GM12878 (cell line): Measurements from ENCODE around the gene RNASEL. TPM values are rescaled to one million over a fixed set of nuclear protein-coding genes. Genes with fewer than 3 reads are reported as not detected.

Source experiments
- ATAC-seq: fragments of 200-7000 bp; cut with Tn5 transposase; 3 replicates; pipeline ENCODE4 v1.9.1; 2020; ENCODE audit warnings: mild to moderate bottlenecking, moderate library complexity
- BruUV-seq: library from RNA; stranded (reverse); fragments of 400-500 nt; replicated peaks from 2 replicates; lab custom pipeline; 2021; lab: Mats Ljungman, UMichigan
- CTCF ChIA-PET: fragments of 300-600 bp; sonication (Branson Sonifier 250); formaldehyde crosslinking; extraction: SDS; loops from one replicate; lab custom pipeline; 2021; ENCODE audit warnings: inconsistent platforms; lab: Yijun Ruan, JAX
- POLR2A ChIA-PET: fragments of 350-600 bp; formaldehyde crosslinking; extraction: SDS; loops from one replicate; lab custom pipeline; 2021; ENCODE audit warnings: inconsistent platforms; lab: Charles Lee
- RAD21 ChIA-PET: fragments of 300-600 bp; sonication (Branson Sonifier 250); formaldehyde crosslinking; loops from one replicate; lab custom pipeline; 2023; ENCODE audit warnings: antibody characterized with exemption; ENCODE audit not compliant: unreplicated experiment; lab: Charles Lee
- SMC1A ChIA-PET: fragments of 300-600 bp; sonication (Branson Sonifier 250); formaldehyde crosslinking; loops from one replicate; lab custom pipeline; 2023; ENCODE audit not compliant: unreplicated experiment, uncharacterized antibody; lab: Charles Lee
- DNase-seq: peaks from one replicate; pipeline ENCODE4 v3.0.0-alpha.2; 2011; ENCODE audit warnings: low read depth, low spot score
- FAIRE-seq: peaks from 3 replicates; lab custom pipeline; 2011; peaks lifted over from hg19 to GRCh38; lab: Jason Lieb, UNC
- H2AFZ ChIP-seq: 2 replicates; pipeline ENCODE4 v1.6.0; 2011; ENCODE audit warnings: low read depth, low read length, control low read depth; ENCODE audit not compliant: control insufficient read depth
- H3K27ac ChIP-seq: 2 replicates; pipeline ENCODE4 v1.5.1; 2011; ENCODE audit warnings: control low read depth; ENCODE audit not compliant: control insufficient read depth, insufficient read depth
- H3K27me3 ChIP-seq, 2 experiments: replicated peaks in 1 of 2; 2 replicates each; pipeline versions ENCODE4 v1.6.0 to v1.6.1; 2011; ENCODE audit warnings: low read length in 1 of 2; ENCODE audit not compliant: control insufficient read depth in 2 of 2, insufficient read depth in 2 of 2
- H3K36me3 ChIP-seq, 2 experiments: 2 replicates each; pipeline ENCODE4 v1.5.1; 2011; ENCODE audit warnings: low read length in 1 of 2; ENCODE audit not compliant: control insufficient read depth in 2 of 2, insufficient read depth in 2 of 2
- H3K4me1 ChIP-seq: 2 replicates; pipeline ENCODE4 v1.6.1; 2011; ENCODE audit warnings: mild to moderate bottlenecking, low read length, moderate library complexity, mixed read lengths; ENCODE audit not compliant: control insufficient read depth, insufficient read depth
- H3K4me2 ChIP-seq: 2 replicates; pipeline ENCODE4 v1.6.0; 2011; ENCODE audit warnings: control low read depth; ENCODE audit not compliant: control insufficient read depth, insufficient read depth
- H3K4me3 ChIP-seq: fragments of 200-600 bp; sonication (generic); 2 replicates; pipeline ENCODE4 v1.5.1; 2016
- H3K79me2 ChIP-seq: 2 replicates; pipeline ENCODE4 v1.6.0; 2011; ENCODE audit warnings: low read length; ENCODE audit not compliant: control insufficient read depth, insufficient read depth
- H3K9ac ChIP-seq: 2 replicates; pipeline ENCODE4 v1.8.0; 2011; ENCODE audit warnings: low read length, control low read depth, mixed read lengths; ENCODE audit not compliant: control insufficient read depth, insufficient read depth
- H3K9me3 ChIP-seq: replicated peaks from 3 replicates; pipeline ENCODE4 v1.5.1; 2011; ENCODE audit warnings: mild to moderate bottlenecking, low read length; ENCODE audit not compliant: control insufficient read depth, insufficient read depth
- H4K20me1 ChIP-seq: 2 replicates; pipeline ENCODE4 v1.6.0; 2011; ENCODE audit not compliant: control insufficient read depth, insufficient read depth
- ASH2L ChIP-seq: fragments of 300-600, 200-600 bp; sonication (generic); IDR thresholded peaks from 2 replicates; pipeline ENCODE4 v1.6.1; 2017; ENCODE audit warnings: low read depth, mild to moderate bottlenecking, borderline replicate concordance
- ATF7 ChIP-seq: fragments of 450-650 bp; IDR thresholded peaks from 2 replicates; pipeline ENCODE4 v1.6.1; 2016; ENCODE audit warnings: low read depth, mild to moderate bottlenecking
- BCL11A ChIP-seq: IDR thresholded peaks from 2 replicates; pipeline ENCODE4 v1.6.1; 2011; ENCODE audit warnings: low read depth, low read length
- EP300 ChIP-seq, 2 experiments: fragments of 150-350 bp in 1 of 2; IDR thresholded peaks; 2 replicates each; pipeline ENCODE4 v1.6.1; 2011 to 2012; ENCODE audit warnings: low read depth in 2 of 2, low read length in 2 of 2, borderline replicate concordance in 1 of 2, improper control_type of control experiment in 1 of 2, inconsistent platforms in 1 of 2; ENCODE audit not compliant: control insufficient read depth in 1 of 2
- FOS ChIP-seq: IDR thresholded peaks from 3 replicates; pipeline ENCODE4 v1.6.1; 2011; ENCODE audit warnings: borderline replicate concordance; ENCODE audit not compliant: insufficient read length; ENCODE audit errors: extremely low read depth
- GATAD2B ChIP-seq: fragments of 450-650 bp; conservative IDR thresholded peaks from 2 replicates; pipeline ENCODE4 v1.6.1; 2017; ENCODE audit warnings: low read depth, mild to moderate bottlenecking, moderate library complexity
- IKZF2 ChIP-seq, 2 experiments: fragments of 450-650 bp; IDR thresholded peaks; 2 replicates each; pipeline ENCODE4 v1.6.1; 2017; ENCODE audit warnings: mild to moderate bottlenecking in 2 of 2, moderate library complexity in 2 of 2
- LARP7 ChIP-seq: fragments of 450-650 bp; IDR thresholded peaks from 2 replicates; pipeline ENCODE4 v1.6.1; 2017; ENCODE audit warnings: mild to moderate bottlenecking
- PML ChIP-seq: IDR thresholded peaks from 2 replicates; pipeline ENCODE4 v1.6.1; 2012; ENCODE audit warnings: low read length, inconsistent platforms
- SPI1 ChIP-seq: IDR thresholded peaks from 2 replicates; pipeline ENCODE4 v1.6.1; 2011; ENCODE audit warnings: low read depth, mild to moderate bottlenecking, low read length, moderate library complexity, borderline replicate concordance; ENCODE audit not compliant: insufficient read depth
- STAT3 ChIP-seq: IDR thresholded peaks from 2 replicates; pipeline ENCODE4 v1.6.1; 2011; ENCODE audit warnings: low read depth, low read length, improper control_type of control experiment
- ZNF622 ChIP-seq: fragments of 450-650 bp; IDR thresholded peaks from 2 replicates; pipeline ENCODE4 v1.6.1; 2017; ENCODE audit warnings: mild to moderate bottlenecking, inconsistent platforms
- WGBS: methylation state at CpG from one replicate; pipeline ENCODE4 v1.1.6; 2016; ENCODE audit warnings: low lambda C conversion rate; ENCODE audit not compliant: insufficient replicate concordance, insufficient coverage; ENCODE audit errors: missing lambda C conversion rate; 5-methylcytosine and 5-hydroxymethylcytosine counted together
- in situ Hi-C: fragments of 300-500 bp; cut with MboI; formaldehyde crosslinking; loops from 9 replicates; pipeline ENCODE4 v1.14.3; 2018; ENCODE audit warnings: mixed read lengths
- intact Hi-C: fragments of 100-400 bp; cut with micrococcal nuclease; formaldehyde crosslinking; loops from one replicate; pipeline ENCODE4 v1.14.2; 2022; ENCODE audit not compliant: unreplicated experiment
- polyA plus RNA-seq, 11 experiments: library from polyadenylated mRNA; depleted of rRNA in 4 of 11; unstranded in 6 of 11; stranded (reverse) in 5 of 11; fragments of >200 nt; fragmentation: Nextera tagmentation in 4 of 11; fragmentation: Illumina TruSeq in 1 of 11; extraction: Ambion mirVana in 4 of 11; extraction: Trizol in 1 of 11; gene quantifications; 1 replicate in 1 of 11; 2 replicates in 10 of 11; pipeline versions ENCODE4 v1.2.1 to v1.2.3, GENCODE V29; 2011 to 2016; ENCODE audit warnings: inconsistent platforms in 2 of 11, missing spikeins in 2 of 11, low read depth in 1 of 11
- total RNA-seq, 4 experiments: library from RNA; depleted of rRNA in 3 of 4; stranded (reverse); fragments of >200 nt in 3 of 4; fragmentation: Illumina TruSeq in 1 of 4; extraction: Trizol in 1 of 4; gene quantifications; 2 replicates each; pipeline versions ENCODE4 v1.2.1 to v1.2.3, GENCODE V29; 2013 to 2021
- TF ChIP-seq, protein P1 (sequence below): fragments of 450-650 bp; IDR thresholded peaks from 2 replicates; pipeline ENCODE4 v1.6.1; 2016; ENCODE audit warnings: mild to moderate bottlenecking, moderate library complexity, borderline replicate concordance

Gene RNASEL
- total and polyA plus RNA-seq, 10 of the 15 experiments (the other 5 are each of a cell fraction or from before 2014, with no cell fraction given), result 3.0 to 10.8 (median 5.0) TPM

GRCh38 chr1:182622901-182623528, 34.0 kb upstream of the RNASEL start (continued):
- TF ChIP-seq, protein P1, sequence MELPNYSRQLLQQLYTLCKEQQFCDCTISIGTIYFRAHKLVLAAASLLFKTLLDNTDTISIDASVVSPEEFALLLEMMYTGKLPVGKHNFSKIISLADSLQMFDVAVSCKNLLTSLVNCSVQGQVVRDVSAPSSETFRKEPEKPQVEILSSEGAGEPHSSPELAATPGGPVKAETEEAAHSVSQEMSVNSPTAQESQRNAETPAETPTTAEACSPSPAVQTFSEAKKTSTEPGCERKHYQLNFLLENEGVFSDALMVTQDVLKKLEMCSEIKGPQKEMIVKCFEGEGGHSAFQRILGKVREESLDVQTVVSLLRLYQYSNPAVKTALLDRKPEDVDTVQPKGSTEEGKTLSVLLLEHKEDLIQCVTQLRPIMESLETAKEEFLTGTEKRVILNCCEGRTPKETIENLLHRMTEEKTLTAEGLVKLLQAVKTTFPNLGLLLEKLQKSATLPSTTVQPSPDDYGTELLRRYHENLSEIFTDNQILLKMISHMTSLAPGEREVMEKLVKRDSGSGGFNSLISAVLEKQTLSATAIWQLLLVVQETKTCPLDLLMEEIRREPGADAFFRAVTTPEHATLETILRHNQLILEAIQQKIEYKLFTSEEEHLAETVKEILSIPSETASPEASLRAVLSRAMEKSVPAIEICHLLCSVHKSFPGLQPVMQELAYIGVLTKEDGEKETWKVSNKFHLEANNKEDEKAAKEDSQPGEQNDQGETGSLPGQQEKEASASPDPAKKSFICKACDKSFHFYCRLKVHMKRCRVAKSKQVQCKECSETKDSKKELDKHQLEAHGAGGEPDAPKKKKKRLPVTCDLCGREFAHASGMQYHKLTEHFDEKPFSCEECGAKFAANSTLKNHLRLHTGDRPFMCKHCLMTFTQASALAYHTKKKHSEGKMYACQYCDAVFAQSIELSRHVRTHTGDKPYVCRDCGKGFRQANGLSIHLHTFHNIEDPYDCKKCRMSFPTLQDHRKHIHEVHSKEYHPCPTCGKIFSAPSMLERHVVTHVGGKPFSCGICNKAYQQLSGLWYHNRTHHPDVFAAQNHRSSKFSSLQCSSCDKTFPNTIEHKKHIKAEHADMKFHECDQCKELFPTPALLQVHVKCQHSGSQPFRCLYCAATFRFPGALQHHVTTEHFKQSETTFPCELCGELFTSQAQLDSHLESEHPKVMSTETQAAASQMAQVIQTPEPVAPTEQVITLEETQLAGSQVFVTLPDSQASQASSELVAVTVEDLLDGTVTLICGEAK, result no peak
- TF ChIP-seq ATF7 (no peak), BCL11A (peak; percentile 70; the same call in 1 of the 2 replicates), STAT3 (no peak), IKZF2 (IDR thresholded peaks at IDR 0.05) (peak; percentile 94 to 96), GATAD2B (0 out of 2 replicates have a peak, but pooled peaks have one; percentile 42), LARP7 (no peak)

GRCh38 chr1:182621906-182622305, 32.9 kb upstream of the RNASEL start:
- Histone ChIP-seq H3K27me3 (no peaks in the 10 kb centered on the region), H4K20me1 (no peaks in the 10 kb centered on the region), H3K4me1 (peaks cover 69% of the 10 kb centered on the region), H3K79me2 (no peaks in the 10 kb centered on the region), H2AFZ (no peak overlapping the region), H3K9me3 (peaks cover 2% of the 10 kb centered on the region; the same call in 1 of the 3 replicates), H3K4me3 (no peak overlapping the region), H3K36me3 (no peaks in the 10 kb centered on the region), H3K9ac (no peak overlapping the region), H3K27ac (peak overlapping the region; percentile 33), H3K4me2 (peak overlapping the region; percentile 19; the same call in 1 of the 2 replicates)
- TF ChIP-seq SPI1 (no peak), ZNF622 (no peak), EP300 (IDR thresholded peaks at IDR 0.05; ENCODE audit: borderline replicate concordance in 1 of 2, control insufficient read depth in 1 of 2, low read depth in 2 of 2, low read length in 2 of 2) (no peak), PML (no peak), ASH2L (no peak), FOS (no peak)
- no peak for DNase-seq
- BruUV-seq, result no TSS peak
- ChIA-PET POLR2A (interaction anchor here (1.4 to 1.7 kb wide), 2 partner anchors 8 to 13 kb away, joined by 4 to 6 read pairs; no protein-coding TSS in a partner anchor), CTCF (interaction anchor here (0.6 to 37.4 kb wide), 3 partner anchors 26 to 208 kb away, joined by 3 to 1888 read pairs (median 5); partner anchors contain the start of gene NPL), RAD21 (interaction anchor here (1.3 to 1.8 kb wide), 3 partner anchors 19 to 165 kb away, joined by 3 to 8 read pairs (median 7); no protein-coding TSS in a partner anchor), SMC1A (interaction anchor here (2.5 to 12.3 kb wide), 4 partner anchors 7 to 55 kb away, joined by 7 to 219 read pairs (median 78); partner anchors contain the start of gene RGS16)
- ATAC-seq, result no peak
- no peak for FAIRE-seq
- in situ Hi-C loops, result no loop called here
- WGBS, result 100% methylated on average over 2 of the region's 2 CpGs
- intact Hi-C loops, result no loop called here
